Measurements from ENCODE around the gene RPTOR.
A peak's percentile ranks its signal among the peaks of the same experiment; 100 is the strongest.
"Not testable (repeated sequence)": the region's sequence is repeated elsewhere in the genome, so short reads cannot be mapped to it uniquely, and the experiment has no call there.

Gene RPTOR

GRCh38 chr17:80558046-80558445 lies 13.4 kb downstream of the RPTOR start:
- no peak for DNase-seq

GRCh38 chr17:80559825-80560251 lies 15.2 kb downstream of the RPTOR start:
- DNase-seq: no peak

GRCh38 chr17:80561541-80562114 lies 17.0 kb downstream of the RPTOR start:
- no peak for DNase-seq

GRCh38 chr17:80564545-80564944 lies 19.9 kb downstream of the RPTOR start:
- DNase-seq: no peak

- no peak for DNase-seq
Measured at GRCh38 chr17:80565343-80566053, 20.9 kb downstream of the RPTOR start.

GRCh38 chr17:80566054-80566400 lies 21.4 kb downstream of the RPTOR start:
- no peak for DNase-seq

GRCh38 chr17:80568246-80568645 lies 23.6 kb downstream of the RPTOR start:
- DNase-seq: no peak

- DNase-seq: no peak
Measured at GRCh38 chr17:80569924-80570323, 25.3 kb downstream of the RPTOR start.

- no peak for DNase-seq
Measured at GRCh38 chr17:80573701-80574100, 29.1 kb downstream of the RPTOR start.

GRCh38 chr17:80574496-80574895 lies 29.9 kb downstream of the RPTOR start:
- DNase-seq: no peak

- peak; percentile 66 for DNase-seq
Measured at GRCh38 chr17:80575057-80575875, 30.6 kb downstream of the RPTOR start.

GRCh38 chr17:80577876-80578570 lies 33.4 kb downstream of the RPTOR start:
- DNase-seq: no peak

- DNase-seq: not testable (repeated sequence)
Measured at GRCh38 chr17:80578668-80579388, 34.2 kb downstream of the RPTOR start.

- DNase-seq: no peak
Measured at GRCh38 chr17:80582165-80582564, 37.5 kb downstream of the RPTOR start.

GRCh38 chr17:80584176-80584905 lies 39.7 kb downstream of the RPTOR start:
- no peak for DNase-seq

- no peak for DNase-seq
Measured at GRCh38 chr17:80585890-80586845, 41.5 kb downstream of the RPTOR start.

GRCh38 chr17:80586846-80587228 lies 42.2 kb downstream of the RPTOR start:
- DNase-seq: no peak

- DNase-seq: no peak
Measured at GRCh38 chr17:80588702-80589383, 44.2 kb downstream of the RPTOR start.

- DNase-seq: no peak
Measured at GRCh38 chr17:80591788-80592187, 47.1 kb downstream of the RPTOR start.

GRCh38 chr17:80592243-80592642 lies 47.6 kb downstream of the RPTOR start:
- no peak for DNase-seq
